GM18873 (cell line): ENCODE measurements around the gene ESR1.
A peak's percentile ranks its signal among the peaks of the same experiment; 100 is the strongest.
"Not testable (repeated sequence)": the region's sequence is repeated elsewhere in the genome, so short reads cannot be mapped to it uniquely, and the experiment has no call there.

ENCODE experiments used
- ATAC-seq: cut with Tn5 transposase; IDR thresholded peaks from one replicate; pipeline ENCODE4 v1.9.1; 2021; ENCODE audit warnings: mild to moderate bottlenecking, moderate library complexity, moderate number of reproducible peaks; ENCODE audit not compliant: unreplicated experiment, low FRiP score

The ESR1 gene

GRCh38 chr6:151811081-151811480 is 3.6 kb downstream of the ESR1 start:
- ATAC-seq: no peak

GRCh38 chr6:151813858-151814257 is 6.4 kb downstream of the ESR1 start:
- ATAC-seq: no peak

GRCh38 chr6:151814614-151815013 is 7.1 kb downstream of the ESR1 start:
- ATAC-seq: no peak

- peak; percentile 90 for ATAC-seq
Measured at GRCh38 chr6:151822252-151823111, 15.0 kb downstream of the ESR1 start.

GRCh38 chr6:151826517-151827142 is 19.1 kb downstream of the ESR1 start:
- ATAC-seq: no peak

- no peak for ATAC-seq
Measured at GRCh38 chr6:151832710-151833109, 25.2 kb downstream of the ESR1 start.

GRCh38 chr6:151835396-151835795 is 27.9 kb downstream of the ESR1 start:
- no peak for ATAC-seq

GRCh38 chr6:151837223-151837622 is 29.7 kb downstream of the ESR1 start:
- ATAC-seq: no peak

- no peak for ATAC-seq
Measured at GRCh38 chr6:151842816-151843215, 35.3 kb downstream of the ESR1 start.

- ATAC-seq: no peak
Measured at GRCh38 chr6:151847064-151847463, 39.6 kb downstream of the ESR1 start.

- no peak for ATAC-seq
Measured at GRCh38 chr6:151850479-151851003, 43.1 kb downstream of the ESR1 start.

- ATAC-seq: no peak
Measured at GRCh38 chr6:151858294-151858693, 50.8 kb downstream of the ESR1 start.

GRCh38 chr6:151862461-151862860 is 55.0 kb downstream of the ESR1 start:
- no peak for ATAC-seq

- ATAC-seq: not testable (repeated sequence)
Measured at GRCh38 chr6:151867361-151867869, 59.9 kb downstream of the ESR1 start.

GRCh38 chr6:151869345-151869744 is 61.9 kb downstream of the ESR1 start:
- no peak for ATAC-seq

- ATAC-seq: no peak
Measured at GRCh38 chr6:151869787-151870186, 62.3 kb downstream of the ESR1 start.

- no peak for ATAC-seq
Measured at GRCh38 chr6:151870375-151870774, 62.9 kb downstream of the ESR1 start.

- no peak for ATAC-seq
Measured at GRCh38 chr6:151875524-151875923, 68.0 kb downstream of the ESR1 start.

GRCh38 chr6:151876122-151876521 is 68.6 kb downstream of the ESR1 start:
- no peak for ATAC-seq

- ATAC-seq: no peak
Measured at GRCh38 chr6:151877458-151877857, 70.0 kb downstream of the ESR1 start.

GRCh38 chr6:151881231-151881630 is 73.7 kb downstream of the ESR1 start:
- no peak for ATAC-seq
